Lower leg skin (tissue), 4 donors: ENCODE measurements around the gene EYA2. TPM values are rescaled to one million over a fixed set of nuclear protein-coding genes. Genes with fewer than 3 reads are reported as not detected.
A peak's percentile ranks its signal among the peaks of the same experiment; 100 is the strongest.

ENCODE experiments used
- DNase-seq, 2 donors: peaks; one replicate each; pipeline ENCODE4 v3.0.0-alpha.2; 2019; ENCODE audit warnings: low spot score in 2 of 2
- H3K4me3 ChIP-seq: fragments of 200-600 bp; sonication (generic); 2 replicates; pipeline ENCODE4 v1.5.1; 2017; ENCODE audit warnings: mild to moderate bottlenecking, low read depth; ENCODE audit not compliant: poor library complexity, severe bottlenecking
- CTCF ChIP-seq, 3 donors: fragments of 450-650 bp; IDR thresholded peaks; one replicate each; pipeline ENCODE4 v1.5.1; 2016; ENCODE audit warnings: antibody characterized with exemption in 3 of 3, mild to moderate bottlenecking in 3 of 3, moderate library complexity in 2 of 3
- POLR2A ChIP-seq, 2 donors: fragments of 450-650 bp; IDR thresholded peaks; one replicate each; pipeline ENCODE4 v1.6.1; 2016 to 2017; ENCODE audit warnings: antibody characterized with exemption in 2 of 2, mild to moderate bottlenecking in 1 of 2, moderate library complexity in 1 of 2
- WGBS, 2 donors: methylation state at CpG; one replicate each; pipeline ENCODE4 v1.1.5; 2018; 5-methylcytosine and 5-hydroxymethylcytosine counted together
- intact Hi-C: fragments of 100-400 bp; cut with DNase I; formaldehyde crosslinking; loops from one replicate; pipeline ENCODE4 v1.15.0; 2023; ENCODE audit warnings: low total_unique reads
- total RNA-seq, 4 donors: library from RNA; depleted of rRNA; stranded (reverse); fragments of >200 nt; gene quantifications; one replicate each; pipeline ENCODE4 v1.1.0, GENCODE V29; 2016

The EYA2 gene
- total RNA-seq, result 1 to 10 TPM in 3 of 4 donors, under 1 TPM in 1; 0.63 to 6.1 (median 3.3) TPM

GRCh38 chr20:46894579-46894958, at the start of gene EYA2:
Gene EYA2 (plus strand): TSS chr20:46894843. CDS start chr20:46990011, 95,168 bp downstream.
- TF ChIP-seq POLR2A (IDR thresholded peaks at IDR 0.05), result no peak
- no peak for TF ChIP-seq CTCF (IDR thresholded peaks at IDR 0.05)
- WGBS, 2 donors, result 0% methylated on average over 8 of the region's 52 CpGs; no CpG with 5 or more reads in 1 of the 2 donors
- H3K4me3 ChIP-seq, result peak within 1 kb of the TSS; percentile 29
- DNase-seq, result no peak
- intact Hi-C loops, result no loop called here

GRCh38 chr20:46844965-46845364, 49.7 kb upstream of the EYA2 start:
- DNase-seq, result no peak
- WGBS, 2 donors, result 67 to 77% methylated on average over 9 of the region's 9 CpGs
- H3K4me3 ChIP-seq, result no peak overlapping the region
- TF ChIP-seq POLR2A (IDR thresholded peaks at IDR 0.05) (no peak), CTCF (IDR thresholded peaks at IDR 0.05) (no peak)
- intact Hi-C loops, result no loop called here

- TF ChIP-seq POLR2A (IDR thresholded peaks at IDR 0.05) (no peak), CTCF (IDR thresholded peaks at IDR 0.05) (no peak)
- no peak for DNase-seq
- no peak overlapping the region for H3K4me3 ChIP-seq
- WGBS, 2 donors, result 65 to 91% methylated on average over 4 of the region's 4 CpGs
- intact Hi-C loops, result no loop called here
These were observed 45.4 kb upstream of the EYA2 start for GRCh38 chr20:46849269-46849668.

- H3K4me3 ChIP-seq, result no peak overlapping the region
- TF ChIP-seq POLR2A (IDR thresholded peaks at IDR 0.05) (no peak), CTCF (IDR thresholded peaks at IDR 0.05) (no peak)
- WGBS, 2 donors, result 45 to 74% methylated on average over 5 of the region's 5 CpGs
- no peak for DNase-seq
- intact Hi-C loops, result no loop called here
These were observed 44.9 kb upstream of the EYA2 start for GRCh38 chr20:46849751-46850150.

GRCh38 chr20:46850416-46850815, 44.2 kb upstream of the EYA2 start:
- no peak for TF ChIP-seq CTCF (IDR thresholded peaks at IDR 0.05)
- TF ChIP-seq POLR2A (IDR thresholded peaks at IDR 0.05), result no peak
- intact Hi-C loops, result no loop called here
- 35 to 47% methylated on average over 10 of the region's 10 CpGs for WGBS, 2 donors
- no peak for DNase-seq
- no peak overlapping the region for H3K4me3 ChIP-seq

- no peak overlapping the region for H3K4me3 ChIP-seq
- WGBS, 2 donors, result 58 to 67% methylated on average over 7 of the region's 7 CpGs
- no peak for DNase-seq
- no peak for TF ChIP-seq POLR2A (IDR thresholded peaks at IDR 0.05)
- no peak for TF ChIP-seq CTCF (IDR thresholded peaks at IDR 0.05)
- intact Hi-C loops, result no loop called here
These were observed 43.7 kb upstream of the EYA2 start for GRCh38 chr20:46850896-46851295.
